Immature natural killer cell (primary cell): Measurements from ENCODE around the gene ARHGEF16. TPM values are rescaled to one million over a fixed set of nuclear protein-coding genes. Genes with fewer than 3 reads are reported as not detected.

Experiments
- DNase-seq, 3 donors: peaks; one replicate each; pipeline ENCODE4 v3.0.0; 2022; ENCODE audit warnings: mixed read lengths in 1 of 3
- H3K27ac Mint-ChIP-seq, 6 donors: one replicate each; pipeline ENCODE4 v1.8.0; 2020; ENCODE audit warnings: mixed read lengths in 6 of 6, mild to moderate bottlenecking in 5 of 6, inconsistent platforms in 4 of 6, moderate library complexity in 3 of 6
- H3K27me3 Mint-ChIP-seq, 3 donors: one replicate each; pipeline ENCODE4 v1.8.0; 2020 to 2021; ENCODE audit warnings: low read depth in 3 of 3, mild to moderate bottlenecking in 3 of 3, mixed read lengths in 3 of 3, moderate library complexity in 3 of 3, inconsistent platforms in 1 of 3
- H3K36me3 Mint-ChIP-seq, 3 donors: one replicate each; pipeline ENCODE4 v1.8.0; 2020; ENCODE audit warnings: mixed read lengths in 3 of 3, inconsistent platforms in 2 of 3, mild to moderate bottlenecking in 2 of 3
- H3K4me1 Mint-ChIP-seq, 2 donors: one replicate each; pipeline ENCODE4 v1.8.0; 2020; ENCODE audit warnings: inconsistent platforms in 2 of 2, mild to moderate bottlenecking in 2 of 2, mixed read lengths in 2 of 2, moderate library complexity in 1 of 2
- H3K4me3 Mint-ChIP-seq, 5 donors: one replicate each; pipeline ENCODE4 v1.8.0; 2020; ENCODE audit warnings: mild to moderate bottlenecking in 5 of 5, mixed read lengths in 5 of 5, inconsistent platforms in 3 of 5, moderate library complexity in 3 of 5
- H3K9me3 Mint-ChIP-seq, 6 donors: one replicate each; pipeline ENCODE4 v1.8.0; 2020; ENCODE audit warnings: mild to moderate bottlenecking in 6 of 6, mixed read lengths in 6 of 6, inconsistent platforms in 4 of 6, moderate library complexity in 3 of 6
- polyA plus RNA-seq, 3 donors: library from polyadenylated mRNA; unstranded; fragments of 300-500 nt; fragmentation: Illumina TruSeq; gene quantifications; one replicate each; pipeline ENCODE4 v1.2.3, GENCODE V29; 2021

ARHGEF16 gene
- polyA plus RNA-seq, 3 donors from 2014 or later = not detected

GRCh38 chr1:3466366-3467075 is 12.1 kb downstream of the ARHGEF16 start:
- no peaks in the 10 kb centered on the region for H3K9me3 Mint-ChIP-seq

GRCh38 chr1:3467096-3468036 is 12.9 kb downstream of the ARHGEF16 start:
- no peaks in the 10 kb centered on the region for H3K36me3 Mint-ChIP-seq
- no peak overlapping the region for H3K27ac Mint-ChIP-seq
- H3K9me3 Mint-ChIP-seq = no peaks in the 10 kb centered on the region
- H3K4me3 Mint-ChIP-seq = no peak overlapping the region
- no peaks in the 10 kb centered on the region for H3K27me3 Mint-ChIP-seq
- H3K4me1 Mint-ChIP-seq = no peaks in the 10 kb centered on the region
- DNase-seq = no peak

More at GRCh38 chr1:3466366-3467075, 12.1 kb downstream of the ARHGEF16 start:
- H3K36me3 Mint-ChIP-seq = no peaks in the 10 kb centered on the region
- peaks cover 0 to 2% (median 0%) of the 10 kb centered on the region in 3 donors for H3K27me3 Mint-ChIP-seq
- DNase-seq = no peak
- H3K27ac Mint-ChIP-seq = no peak overlapping the region
- H3K4me1 Mint-ChIP-seq = no peaks in the 10 kb centered on the region
- no peak overlapping the region for H3K4me3 Mint-ChIP-seq

- no peak overlapping the region for H3K4me3 Mint-ChIP-seq
- no peak for DNase-seq
- H3K9me3 Mint-ChIP-seq = no peaks in the 10 kb centered on the region
- no peak overlapping the region for H3K27ac Mint-ChIP-seq
- H3K4me1 Mint-ChIP-seq = no peaks in the 10 kb centered on the region
- H3K27me3 Mint-ChIP-seq = no peaks in the 10 kb centered on the region
- H3K36me3 Mint-ChIP-seq = no peaks in the 10 kb centered on the region
Measured at GRCh38 chr1:3468236-3469103, 14.0 kb downstream of the ARHGEF16 start.

GRCh38 chr1:3469104-3469848 is 14.8 kb downstream of the ARHGEF16 start:
- H3K9me3 Mint-ChIP-seq = no peaks in the 10 kb centered on the region
- DNase-seq = no peak
- no peak overlapping the region for H3K4me3 Mint-ChIP-seq
- no peaks in the 10 kb centered on the region for H3K4me1 Mint-ChIP-seq
- no peak overlapping the region for H3K27ac Mint-ChIP-seq
- H3K27me3 Mint-ChIP-seq = peaks cover 0 to 3% (median 0%) of the 10 kb centered on the region in 3 donors
- no peaks in the 10 kb centered on the region for H3K36me3 Mint-ChIP-seq

GRCh38 chr1:3469849-3470649 is 15.6 kb downstream of the ARHGEF16 start:
- Mint-ChIP-seq H3K4me1 (no peaks in the 10 kb centered on the region), H3K27ac (no peak overlapping the region), H3K4me3 (no peak overlapping the region), H3K36me3 (no peaks in the 10 kb centered on the region), H3K9me3 (no peaks in the 10 kb centered on the region), H3K27me3 (peaks cover 0 to 3% (median 0%) of the 10 kb centered on the region in 3 donors)
- no peak for DNase-seq

GRCh38 chr1:3470650-3471355 is 16.3 kb downstream of the ARHGEF16 start:
- Mint-ChIP-seq H3K27ac (no peak overlapping the region), H3K27me3 (peaks cover 0 to 3% (median 0%) of the 10 kb centered on the region in 3 donors), H3K4me1 (no peaks in the 10 kb centered on the region), H3K36me3 (no peaks in the 10 kb centered on the region), H3K4me3 (no peak overlapping the region), H3K9me3 (no peaks in the 10 kb centered on the region)
- no peak for DNase-seq

- no peaks in the 10 kb centered on the region for H3K36me3 Mint-ChIP-seq
- H3K27me3 Mint-ChIP-seq = peaks cover 0 to 3% (median 0%) of the 10 kb centered on the region in 3 donors
- no peaks in the 10 kb centered on the region for H3K4me1 Mint-ChIP-seq
- H3K9me3 Mint-ChIP-seq = no peaks in the 10 kb centered on the region
- no peak for DNase-seq
- H3K4me3 Mint-ChIP-seq = no peak overlapping the region
- H3K27ac Mint-ChIP-seq = no peak overlapping the region
Measured at GRCh38 chr1:3471356-3472087, 17.1 kb downstream of the ARHGEF16 start.

GRCh38 chr1:3472088-3472850 is 17.8 kb downstream of the ARHGEF16 start:
- Mint-ChIP-seq H3K4me1 (no peaks in the 10 kb centered on the region), H3K27ac (no peak overlapping the region)

GRCh38 chr1:3472906-3473305 is 18.4 kb downstream of the ARHGEF16 start:
- no peaks in the 10 kb centered on the region for H3K9me3 Mint-ChIP-seq
- H3K36me3 Mint-ChIP-seq = no peaks in the 10 kb centered on the region
- no peaks in the 10 kb centered on the region for H3K4me1 Mint-ChIP-seq
- no peak overlapping the region for H3K27ac Mint-ChIP-seq
- H3K4me3 Mint-ChIP-seq = no peak overlapping the region
- H3K27me3 Mint-ChIP-seq = peaks cover 0 to 3% (median 0%) of the 10 kb centered on the region in 3 donors
- DNase-seq = no peak

More at GRCh38 chr1:3472088-3472850, 17.8 kb downstream of the ARHGEF16 start:
- Mint-ChIP-seq H3K27me3 (peaks cover 0 to 3% (median 0%) of the 10 kb centered on the region in 3 donors), H3K9me3 (no peaks in the 10 kb centered on the region), H3K4me3 (no peak overlapping the region), H3K36me3 (no peaks in the 10 kb centered on the region)
- no peak for DNase-seq

GRCh38 chr1:3473381-3473844 is 18.9 kb downstream of the ARHGEF16 start:
- H3K4me3 Mint-ChIP-seq = no peak overlapping the region
- DNase-seq = no peak
- peaks cover 0 to 3% (median 0%) of the 10 kb centered on the region in 3 donors for H3K27me3 Mint-ChIP-seq
- H3K27ac Mint-ChIP-seq = no peak overlapping the region
- H3K4me1 Mint-ChIP-seq = no peaks in the 10 kb centered on the region
- no peaks in the 10 kb centered on the region for H3K9me3 Mint-ChIP-seq
- no peaks in the 10 kb centered on the region for H3K36me3 Mint-ChIP-seq

- no peaks in the 10 kb centered on the region for H3K9me3 Mint-ChIP-seq
- H3K27ac Mint-ChIP-seq = no peak overlapping the region
- H3K36me3 Mint-ChIP-seq = no peaks in the 10 kb centered on the region
- H3K27me3 Mint-ChIP-seq = peaks cover 0 to 3% (median 0%) of the 10 kb centered on the region in 3 donors
- H3K4me1 Mint-ChIP-seq = no peaks in the 10 kb centered on the region
- H3K4me3 Mint-ChIP-seq = no peak overlapping the region
- no peak for DNase-seq
Measured at GRCh38 chr1:3474016-3474415, 19.6 kb downstream of the ARHGEF16 start.
